Psoas muscle (tissue), 8 donors: Measurements from ENCODE around the gene MRAP. TPM values are rescaled to one million over a fixed set of nuclear protein-coding genes. Genes with fewer than 3 reads are reported as not detected.

Experiments used
- ATAC-seq, 4 donors: fragments of 200-7000 bp; cut with Tn5 transposase; one replicate each; pipeline ENCODE4 v1.9.1; 2020; ENCODE audit warnings: moderate library complexity in 3 of 4, mild to moderate bottlenecking in 2 of 4
- DNase-seq, 2 donors: peaks; one replicate each; pipeline ENCODE4 v3.0.0-alpha.2; 2020
- H3K27ac ChIP-seq: fragments of 200-600 bp; one replicate; pipeline ENCODE4 v1.8.0; 2022
- H3K27me3 ChIP-seq, 3 donors: fragments of 200-600 bp in 1 of 3; one replicate each; pipeline versions ENCODE4 v1.6.1 to v1.8.0; 2013 to 2022; ENCODE audit warnings: low read length in 2 of 3, mild to moderate bottlenecking in 2 of 3, moderate library complexity in 1 of 3; ENCODE audit not compliant: insufficient read depth in 3 of 3
- H3K36me3 ChIP-seq, 2 donors: fragments of 200-600 bp in 1 of 2; one replicate each; pipeline versions ENCODE4 v1.6.1 to v1.8.0; 2013 to 2022; ENCODE audit warnings: low read depth in 1 of 2, mild to moderate bottlenecking in 1 of 2, moderate library complexity in 1 of 2; ENCODE audit not compliant: insufficient read depth in 1 of 2
- H3K4me1 ChIP-seq: fragments of 200-600 bp; one replicate; pipeline ENCODE4 v1.8.0; 2022
- H3K4me3 ChIP-seq: fragments of 200-600 bp; one replicate; pipeline ENCODE4 v1.8.0; 2022; ENCODE audit warnings: mild to moderate bottlenecking
- H3K9me3 ChIP-seq: fragments of 200-600 bp; one replicate; pipeline ENCODE4 v1.8.0; 2022
- CTCF ChIP-seq: fragments of 200-600 bp; IDR thresholded peaks from one replicate; pipeline ENCODE4 v1.8.0; 2022; ENCODE audit warnings: antibody characterized with exemption
- WGBS, 3 donors: extraction: QIAGEN DNeasy Blood & Tissue Kit; methylation state at CpG; one replicate each; pipeline versions ENCODE4 v1.1.6 to v1.1.7; 2013; 5-methylcytosine and 5-hydroxymethylcytosine counted together
- intact Hi-C, 2 donors: fragments of 100-400 bp; cut with DNase I; formaldehyde crosslinking; loops; one replicate each; pipeline versions ENCODE4 v1.11.0 to v1.14.2; 2022
- polyA plus RNA-seq, 3 donors: library from polyadenylated mRNA; stranded (reverse); fragments of 200-250 nt; gene quantifications; one replicate each; pipeline ENCODE4 v1.2.3, GENCODE V29; 2013
- total RNA-seq, 4 donors: library from RNA; stranded (reverse); fragmentation: NEBNext Ultra II Directional in 2 of 4; extraction: Animal tissue kit (Norgen Biotek cat#: 25700) in 2 of 4; gene quantifications; one replicate each; pipeline versions ENCODE4 v1.2.1 to v1.2.4, GENCODE V29; 2021 to 2023
- donor health status: healthy with polysubstance abuse.
- donor health status: DM: no; HTN: no; CAD: no; lungs with moderate emphysema.
- donor health status: Bipolar disorder and iron deficiency.
- donor health status: healthy.
- donor health status: DM: yes; HTN: yes; CAD: no.
- donor health status: DM: no; HTN: no; CAD: no.
- donor health status: DM: no; HTN: no; CAD: no.
- donor health status: DM: yes; HTN: yes; CAD: no.

MRAP gene
- total and polyA plus RNA-seq, 7 donors, result 0.16 to 3.1 (median 0.37) TPM; not detected in 2

DNA sequence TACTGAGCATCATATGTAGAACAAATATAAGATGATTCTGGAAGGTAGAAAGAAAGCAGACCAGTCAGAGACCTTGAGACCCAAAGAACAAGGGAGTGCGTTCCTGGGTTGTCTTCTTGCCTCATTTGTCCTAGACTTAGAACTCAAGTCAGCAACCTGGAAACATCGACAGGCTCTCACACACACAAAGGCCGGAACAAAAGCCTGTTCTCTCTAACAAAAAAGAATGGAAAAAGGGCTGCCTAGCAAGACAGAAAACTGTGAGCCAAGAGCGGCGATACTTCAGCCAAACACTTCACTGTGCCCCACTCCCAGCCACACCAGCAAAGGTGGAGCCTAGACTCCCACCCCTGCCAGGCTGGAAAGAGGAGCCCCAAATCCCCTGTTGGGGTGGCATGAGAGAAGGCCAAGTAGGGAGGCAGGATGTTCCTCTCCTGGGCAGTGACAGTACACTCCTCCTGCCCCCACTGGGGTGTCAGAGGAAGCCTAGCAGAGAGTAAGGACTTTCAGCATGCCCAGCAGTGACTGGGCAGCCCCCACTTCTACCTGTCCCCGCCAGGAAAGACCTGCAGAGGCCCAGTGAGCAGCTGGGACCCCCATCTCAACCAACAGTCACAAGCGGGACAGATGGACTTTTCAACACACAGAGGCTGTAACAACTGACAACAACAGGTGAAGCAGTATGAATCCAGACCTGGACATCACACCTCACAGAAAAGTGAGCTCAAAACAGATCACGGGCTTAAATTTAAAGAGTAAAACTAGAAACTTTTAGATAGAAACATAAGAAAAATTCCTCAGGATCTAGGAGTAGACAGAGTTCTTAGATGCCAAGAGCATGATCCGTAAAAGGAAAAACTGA lies 33.0 kb downstream of the MRAP start:
- Histone ChIP-seq H3K27me3 (no peaks in the 10 kb centered on the region), H3K4me3 (no peak overlapping the region), H3K9me3 (no peaks in the 10 kb centered on the region), H3K27ac (no peak overlapping the region), H3K36me3 (peaks cover 0 to 80% of the 10 kb centered on the region in 2 donors), H3K4me1 (peaks cover 7% of the 10 kb centered on the region)
- WGBS, 3 donors, result 77 to 84% (median 78%) methylated on average over 9 of the region's 9 CpGs
- no peak for DNase-seq
- no peak for TF ChIP-seq CTCF
- intact Hi-C loops, result no loop called here
- ATAC-seq, result no peak

GRCh38 chr21:32332463-32332951 lies 33.9 kb downstream of the MRAP start:
- TF ChIP-seq CTCF, result no peak
- WGBS, 3 donors, result 97 to 100% (median 100%) methylated on average over 1 of the region's 1 CpG
- intact Hi-C loops, result no loop called here

GRCh38 chr21:32333953-32334673 lies 35.5 kb downstream of the MRAP start:
- TF ChIP-seq CTCF, result no peak
- WGBS, 3 donors, result 96 to 99% (median 97%) methylated on average over 19 of the region's 19 CpGs
- Histone ChIP-seq H3K4me3 (no peak overlapping the region), H3K9me3 (no peaks in the 10 kb centered on the region), H3K36me3 (peaks cover 0 to 87% of the 10 kb centered on the region in 2 donors), H3K27me3 (no peaks in the 10 kb centered on the region), H3K27ac (no peak overlapping the region), H3K4me1 (peaks cover under 1% of the 10 kb centered on the region)
- no peak for ATAC-seq
- no peak for DNase-seq
- intact Hi-C loops, result no loop called here

More at GRCh38 chr21:32332463-32332951, 33.9 kb downstream of the MRAP start:
- Histone ChIP-seq H3K36me3 (peaks cover 0 to 82% of the 10 kb centered on the region in 2 donors), H3K27me3 (no peaks in the 10 kb centered on the region), H3K4me1 (peaks cover 7% of the 10 kb centered on the region), H3K4me3 (no peak overlapping the region), H3K27ac (no peak overlapping the region), H3K9me3 (no peaks in the 10 kb centered on the region)
- DNase-seq (no peak), ATAC-seq (no peak)

GRCh38 chr21:32334980-32335531 lies 36.4 kb downstream of the MRAP start:
- Histone ChIP-seq H3K27me3 (no peaks in the 10 kb centered on the region), H3K4me3 (no peak overlapping the region), H3K27ac (no peak overlapping the region), H3K36me3 (peaks cover 0 to 93% of the 10 kb centered on the region in 2 donors), H3K9me3 (no peaks in the 10 kb centered on the region), H3K4me1 (no peaks in the 10 kb centered on the region)
- DNase-seq, result no peak
- 76 to 88% (median 77%) methylated on average over 12 of the region's 12 CpGs for WGBS, 3 donors
- peak in 1 of 4 donors; percentile 20 for ATAC-seq
- intact Hi-C loops, result no loop called here
- no peak for TF ChIP-seq CTCF
